ENCODE results near the gene AP1M2. TPM values are rescaled to one million over a fixed set of nuclear protein-coding genes. Genes with fewer than 3 reads are reported as not detected.
"Not testable (repeated sequence)": the region's sequence is repeated elsewhere in the genome, so short reads cannot be mapped to it uniquely, and the experiment has no call there.

AP1M2 gene
- total and polyA plus RNA-seq, 5 donors from 2014 or later = not detected

DNA sequence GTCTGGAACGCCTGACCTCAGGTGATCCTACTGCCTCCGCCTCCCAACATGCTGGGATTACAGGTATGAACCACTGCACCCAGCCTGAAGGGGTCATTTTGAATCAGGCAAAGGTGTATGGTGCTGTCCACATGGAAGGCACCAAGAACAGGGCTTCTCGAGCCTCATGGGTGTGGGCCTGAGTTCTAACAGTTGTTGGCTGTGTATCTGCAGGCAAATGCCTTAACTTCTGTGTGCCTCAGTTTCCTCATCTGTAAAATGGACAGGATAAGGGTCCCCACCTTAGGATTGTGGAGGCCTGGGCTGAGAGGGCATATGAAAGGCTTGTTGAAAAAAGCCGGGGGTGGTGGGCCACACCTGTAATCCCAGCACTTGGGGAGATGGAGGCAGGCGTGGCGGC lies 9.2 kb downstream of the AP1M2 start:
- Mint-ChIP-seq H3K4me3 (no peak overlapping the region), H3K9me3 (peaks cover 0 to 2% (median 0%) of the 10 kb centered on the region in 7 donors), H3K27me3 (peaks cover 6% of the 10 kb centered on the region), H3K4me1 (peaks cover 4 to 7% (median 6%) of the 10 kb centered on the region in 4 donors), H3K36me3 (no peaks in the 10 kb centered on the region), H3K27ac (no peak overlapping the region)
- ATAC-seq (ENCODE audit: low read depth in 2 of 2) (no peak), DNase-seq (no peak)
- Histone ChIP-seq H3K36me3 (ENCODE audit: control insufficient read depth, insufficient read depth, low read length) (no peaks in the 10 kb centered on the region), H3K4me1 (ENCODE audit: control insufficient read depth, insufficient read depth, low read length, poor library complexity, severe bottlenecking) (peaks cover 6% of the 10 kb centered on the region), H3K27ac (ENCODE audit: insufficient read depth, low read length, poor library complexity, severe bottlenecking) (no peak overlapping the region), H3K9me3 (ENCODE audit: control insufficient read depth in 2 of 2, low read length in 2 of 2) (no peaks in the 10 kb centered on the region), H3K27me3 (ENCODE audit: control insufficient read depth, insufficient read depth, low read length) (no peaks in the 10 kb centered on the region), H3K4me3 (ENCODE audit: low read depth, low read length) (no peak overlapping the region)

DNA sequence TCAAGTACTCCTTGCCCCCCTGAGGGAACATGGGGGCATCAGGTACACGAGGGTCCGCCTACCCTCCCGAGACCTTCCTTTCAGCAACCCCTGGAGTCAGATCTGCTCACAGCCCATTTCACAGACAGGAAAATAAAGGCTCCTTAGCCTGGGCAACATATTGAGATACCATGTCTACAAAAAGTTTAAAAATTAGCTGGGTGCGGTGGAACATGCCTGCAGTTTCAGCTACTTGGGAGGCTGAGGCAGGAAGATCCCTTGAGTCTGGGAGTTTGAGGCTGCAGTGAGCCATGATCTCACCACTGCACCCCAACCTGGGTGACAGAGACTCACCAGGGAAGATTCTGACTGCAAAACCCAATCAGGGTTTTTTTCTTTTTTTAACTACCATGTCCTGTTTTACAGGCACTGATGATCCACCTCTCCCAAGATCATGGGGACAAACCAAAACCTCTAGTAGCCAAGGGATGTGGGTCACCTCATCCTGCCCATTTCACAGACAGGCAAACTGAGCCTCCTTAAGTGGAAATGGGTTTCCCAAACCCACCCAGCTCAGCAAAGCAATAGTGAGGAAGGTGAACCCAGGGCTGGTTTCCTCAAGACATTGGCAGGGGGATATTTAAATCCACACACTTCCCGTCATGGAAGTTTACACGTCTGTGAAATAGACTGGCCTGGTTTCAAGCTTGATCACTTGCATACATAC lies 11.9 kb downstream of the AP1M2 start:
- peaks cover 7% of the 10 kb centered on the region for H3K27me3 Mint-ChIP-seq
- ATAC-seq (ENCODE audit: low read depth in 2 of 2) (no peak), DNase-seq (peak in 1 of 3 donors; percentile 13)
- no peaks in the 10 kb centered on the region for H3K36me3 Mint-ChIP-seq
- no peaks in the 10 kb centered on the region for H3K36me3 ChIP-seq (ENCODE audit: control insufficient read depth, insufficient read depth, low read length)
- H3K4me3 Mint-ChIP-seq = peak overlapping the region in 1 of 4 donors; percentile 61
- H3K4me1 ChIP-seq (ENCODE audit: control insufficient read depth, insufficient read depth, low read length, poor library complexity, severe bottlenecking) = peaks cover 7% of the 10 kb centered on the region
- H3K9me3 Mint-ChIP-seq = peaks cover 0 to 2% (median 0%) of the 10 kb centered on the region in 7 donors
- H3K4me1 Mint-ChIP-seq = peaks cover 4 to 9% (median 6%) of the 10 kb centered on the region in 4 donors
- no peak overlapping the region for H3K27ac Mint-ChIP-seq
- H3K27ac ChIP-seq (ENCODE audit: insufficient read depth, low read length, poor library complexity, severe bottlenecking) = no peak overlapping the region
- H3K9me3 ChIP-seq (ENCODE audit: control insufficient read depth in 2 of 2, low read length in 2 of 2) = no peaks in the 10 kb centered on the region
- no peaks in the 10 kb centered on the region for H3K27me3 ChIP-seq (ENCODE audit: control insufficient read depth, insufficient read depth, low read length)
- no peak overlapping the region for H3K4me3 ChIP-seq (ENCODE audit: low read depth, low read length)

DNA sequence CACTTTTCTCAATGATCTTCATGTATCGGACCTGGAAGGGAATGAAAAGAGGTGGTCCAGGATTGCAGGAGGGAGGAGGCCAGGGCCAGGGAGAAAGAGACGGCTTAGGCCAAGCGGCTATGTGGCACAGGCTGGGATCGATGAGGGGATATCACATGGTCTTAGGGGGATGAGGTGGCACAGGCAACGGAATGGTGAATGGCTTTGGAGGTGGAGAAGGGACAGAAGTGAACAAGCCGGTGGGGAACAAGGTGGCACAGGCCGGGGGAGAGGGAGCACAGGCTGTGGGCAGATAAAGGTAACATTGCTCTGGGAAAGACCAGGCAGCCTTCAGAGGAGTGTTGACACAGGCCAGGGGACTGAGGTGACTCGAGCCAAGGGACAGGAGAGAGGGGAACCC lies 12.7 kb downstream of the AP1M2 start:
- no peaks in the 10 kb centered on the region for H3K27me3 ChIP-seq (ENCODE audit: control insufficient read depth, insufficient read depth, low read length)
- H3K27ac ChIP-seq (ENCODE audit: insufficient read depth, low read length, poor library complexity, severe bottlenecking) = no peak overlapping the region
- Mint-ChIP-seq H3K9me3 (peaks cover 0 to 2% (median 0%) of the 10 kb centered on the region in 7 donors), H3K4me3 (peak overlapping the region in 1 of 4 donors; percentile 61), H3K27me3 (peaks cover 7% of the 10 kb centered on the region), H3K36me3 (no peaks in the 10 kb centered on the region), H3K27ac (no peak overlapping the region), H3K4me1 (peaks cover 4 to 10% (median 7%) of the 10 kb centered on the region in 4 donors)
- DNase-seq (no peak), ATAC-seq (ENCODE audit: low read depth in 2 of 2) (no peak)
- H3K4me1 ChIP-seq (ENCODE audit: control insufficient read depth, insufficient read depth, low read length, poor library complexity, severe bottlenecking) = peaks cover 10% of the 10 kb centered on the region
- H3K9me3 ChIP-seq (ENCODE audit: control insufficient read depth in 2 of 2, low read length in 2 of 2) = no peaks in the 10 kb centered on the region
- H3K4me3 ChIP-seq (ENCODE audit: low read depth, low read length) = no peak overlapping the region
- H3K36me3 ChIP-seq (ENCODE audit: control insufficient read depth, insufficient read depth, low read length) = no peaks in the 10 kb centered on the region

GRCh38 chr19:10573793-10574192 lies 13.3 kb downstream of the AP1M2 start:
- H3K4me3 ChIP-seq (ENCODE audit: low read depth, low read length); H3K27ac Mint-ChIP-seq; H3K4me3 Mint-ChIP-seq: not testable (repeated sequence)

DNA sequence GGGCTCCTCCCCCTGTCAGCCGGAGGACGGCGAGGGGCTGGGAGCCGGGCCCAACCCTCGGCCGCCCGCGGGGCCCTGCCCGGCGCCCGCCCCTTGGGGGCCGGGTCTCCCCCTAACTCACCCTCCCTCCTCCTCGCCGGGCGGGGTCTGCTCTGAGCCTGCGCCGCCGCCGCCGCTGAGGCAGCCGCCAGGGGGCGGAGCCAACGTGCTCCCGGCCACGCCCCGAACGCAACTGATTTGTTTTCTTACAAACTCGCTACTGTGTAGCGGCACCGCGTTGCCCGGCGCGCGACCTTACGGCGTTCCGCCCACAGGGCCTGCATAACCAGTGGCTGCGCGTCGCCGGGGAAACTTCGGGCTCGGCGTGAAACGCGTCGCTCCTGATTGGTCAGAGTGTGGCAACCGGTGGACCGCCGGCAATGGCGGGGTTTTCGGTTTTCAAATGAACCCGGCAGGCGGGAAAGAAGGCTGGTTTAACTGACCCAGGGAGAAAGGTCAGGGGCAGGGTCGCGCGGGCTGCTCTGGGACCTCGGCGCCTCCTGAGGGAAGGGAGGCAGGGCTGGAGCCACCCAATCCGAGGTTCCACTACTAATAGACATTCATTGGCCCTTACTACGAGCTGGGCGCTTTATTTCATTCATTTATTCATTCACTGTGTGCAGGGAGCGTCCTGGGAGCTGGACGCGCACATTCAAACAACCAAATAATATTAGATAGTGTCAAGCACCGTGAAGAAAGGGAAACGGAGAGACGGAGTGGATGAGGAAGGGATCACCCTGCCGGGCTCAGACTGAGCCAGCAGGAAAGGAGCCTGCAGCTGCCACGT lies 18.1 kb downstream of the AP1M2 start, which contains the start of gene CDKN2D:
Gene CDKN2D, minus strand, starts transcription at position 154 of the 826 bp plus-strand sequence. CDS start 326 bp downstream, outside the sequence.
- peak within 1 kb of the TSS; percentile 88 for H3K4me3 ChIP-seq (ENCODE audit: low read depth, low read length)
- DNase-seq (peak; percentile 99 to 100 (median 99)), ATAC-seq (ENCODE audit: low read depth in 2 of 2) (peak; percentile 80 to 81)
- H3K27ac ChIP-seq (ENCODE audit: insufficient read depth, low read length, poor library complexity, severe bottlenecking) = peak within 1 kb of the TSS; percentile 91
- Mint-ChIP-seq H3K9me3 (peaks cover 0 to 2% (median 0%) of the 10 kb centered on the region in 7 donors), H3K27ac (peak within 1 kb of the TSS; percentile 96 to 99 (median 97)), H3K4me3 (peak within 1 kb of the TSS; percentile 94 to 97 (median 94)), H3K36me3 (no peaks in the 10 kb centered on the region), H3K4me1 (peaks cover 13 to 53% (median 36%) of the 10 kb centered on the region in 4 donors), H3K27me3 (peaks cover 20% of the 10 kb centered on the region)
- no peaks in the 10 kb centered on the region for H3K27me3 ChIP-seq (ENCODE audit: control insufficient read depth, insufficient read depth, low read length)
- H3K4me1 ChIP-seq (ENCODE audit: control insufficient read depth, insufficient read depth, low read length, poor library complexity, severe bottlenecking) = peaks cover 50% of the 10 kb centered on the region
- H3K9me3 ChIP-seq (ENCODE audit: control insufficient read depth in 2 of 2, low read length in 2 of 2) = no peaks in the 10 kb centered on the region
- no peaks in the 10 kb centered on the region for H3K36me3 ChIP-seq (ENCODE audit: control insufficient read depth, insufficient read depth, low read length)

More at GRCh38 chr19:10573793-10574192, 13.3 kb downstream of the AP1M2 start:
- H3K27me3 Mint-ChIP-seq = peaks cover 13% of the 10 kb centered on the region
- not testable (repeated sequence) for ATAC-seq (ENCODE audit: low read depth in 2 of 2); H3K36me3 ChIP-seq (ENCODE audit: control insufficient read depth, insufficient read depth, low read length); H3K9me3 Mint-ChIP-seq; H3K36me3 Mint-ChIP-seq; H3K27ac ChIP-seq (ENCODE audit: insufficient read depth, low read length, poor library complexity, severe bottlenecking); DNase-seq; H3K9me3 ChIP-seq (ENCODE audit: control insufficient read depth in 2 of 2, low read length in 2 of 2); H3K27me3 ChIP-seq (ENCODE audit: control insufficient read depth, insufficient read depth, low read length)
- H3K4me1 ChIP-seq (ENCODE audit: control insufficient read depth, insufficient read depth, low read length, poor library complexity, severe bottlenecking) = peaks cover 13% of the 10 kb centered on the region
- peaks cover 5 to 16% (median 11%) of the 10 kb centered on the region in 4 donors for H3K4me1 Mint-ChIP-seq

- Histone ChIP-seq H3K27ac (ENCODE audit: insufficient read depth, low read length, poor library complexity, severe bottlenecking) (peak overlapping the region; percentile 91), H3K27me3 (ENCODE audit: control insufficient read depth, insufficient read depth, low read length) (no peaks in the 10 kb centered on the region), H3K36me3 (ENCODE audit: control insufficient read depth, insufficient read depth, low read length) (no peaks in the 10 kb centered on the region), H3K9me3 (ENCODE audit: control insufficient read depth in 2 of 2, low read length in 2 of 2) (no peaks in the 10 kb centered on the region), H3K4me3 (ENCODE audit: low read depth, low read length) (peak overlapping the region; percentile 88), H3K4me1 (ENCODE audit: control insufficient read depth, insufficient read depth, low read length, poor library complexity, severe bottlenecking) (peaks cover 51% of the 10 kb centered on the region)
- Mint-ChIP-seq H3K27me3 (peaks cover 20% of the 10 kb centered on the region), H3K9me3 (peaks cover 0 to 2% (median 0%) of the 10 kb centered on the region in 7 donors), H3K36me3 (no peaks in the 10 kb centered on the region), H3K4me1 (peaks cover 13 to 56% (median 36%) of the 10 kb centered on the region in 4 donors), H3K4me3 (peak overlapping the region; percentile 94 to 97 (median 94)), H3K27ac (peak overlapping the region; percentile 96 to 99 (median 97))
- ATAC-seq (ENCODE audit: low read depth in 2 of 2) (peak; percentile 7), DNase-seq (peak in 1 of 3 donors; percentile 69)
These were observed 18.9 kb downstream of the AP1M2 start for GRCh38 chr19:10568062-10568825.

- peaks cover 20% of the 10 kb centered on the region for H3K27me3 Mint-ChIP-seq
- H3K27ac Mint-ChIP-seq = peak overlapping the region; percentile 96 to 99 (median 97)
- Histone ChIP-seq H3K36me3 (ENCODE audit: control insufficient read depth, insufficient read depth, low read length) (peaks cover 1% of the 10 kb centered on the region), H3K4me1 (ENCODE audit: control insufficient read depth, insufficient read depth, low read length, poor library complexity, severe bottlenecking) (peaks cover 51% of the 10 kb centered on the region), H3K4me3 (ENCODE audit: low read depth, low read length) (peak overlapping the region; percentile 88), H3K27me3 (ENCODE audit: control insufficient read depth, insufficient read depth, low read length) (no peaks in the 10 kb centered on the region), H3K9me3 (ENCODE audit: control insufficient read depth in 2 of 2, low read length in 2 of 2) (no peaks in the 10 kb centered on the region), H3K27ac (ENCODE audit: insufficient read depth, low read length, poor library complexity, severe bottlenecking) (peak overlapping the region; percentile 91)
- ATAC-seq (ENCODE audit: low read depth in 2 of 2) = no peak
- no peak for DNase-seq
- H3K4me1 Mint-ChIP-seq = peaks cover 13 to 57% (median 36%) of the 10 kb centered on the region in 4 donors
- peak overlapping the region; percentile 94 to 97 (median 94) for H3K4me3 Mint-ChIP-seq
- H3K9me3 Mint-ChIP-seq = peaks cover 0 to 2% (median 0%) of the 10 kb centered on the region in 7 donors
- H3K36me3 Mint-ChIP-seq = no peaks in the 10 kb centered on the region
These were observed 19.5 kb downstream of the AP1M2 start for GRCh38 chr19:10567656-10568055.
